Thymus (tissue), 11 donors: ENCODE results near the gene INSYN1. TPM values are rescaled to one million over a fixed set of nuclear protein-coding genes. Genes with fewer than 3 reads are reported as not detected.

ENCODE experiments used
- DNase-seq, 9 donors: peaks; one replicate each; pipeline ENCODE4 v3.0.0-alpha.2; 2013; ENCODE audit warnings: low spot score in 9 of 9, low read depth in 6 of 9, missing footprints in 1 of 9
- H3K27ac ChIP-seq, 2 donors: one replicate each; pipeline ENCODE4 v1.5.1; 2013; ENCODE audit warnings: control low read depth in 1 of 2, low read depth in 1 of 2, low read length in 1 of 2, mild to moderate bottlenecking in 1 of 2, moderate library complexity in 1 of 2
- H3K27me3 ChIP-seq, 2 donors: one replicate each; pipeline ENCODE4 v1.5.1; 2013; ENCODE audit warnings: low read length in 1 of 2; ENCODE audit not compliant: control insufficient read depth in 2 of 2, insufficient read depth in 1 of 2
- H3K36me3 ChIP-seq, 2 donors: one replicate each; pipeline ENCODE4 v1.5.1; 2013; ENCODE audit warnings: low read length in 1 of 2, mild to moderate bottlenecking in 1 of 2, moderate library complexity in 1 of 2; ENCODE audit not compliant: control insufficient read depth in 2 of 2, insufficient read depth in 2 of 2
- H3K4me1 ChIP-seq, 2 donors: one replicate each; pipeline ENCODE4 v1.5.1; 2013; ENCODE audit warnings: low read length in 2 of 2; ENCODE audit not compliant: control insufficient read depth in 2 of 2, insufficient read depth in 2 of 2
- H3K4me3 ChIP-seq, 2 donors: one replicate each; pipeline ENCODE4 v1.5.1; 2013; ENCODE audit warnings: low read length in 2 of 2, control low read depth in 1 of 2, mild to moderate bottlenecking in 1 of 2
- H3K9me3 ChIP-seq, 2 donors: one replicate each; pipeline ENCODE4 v1.5.1; 2013; ENCODE audit warnings: low read length in 1 of 2, mild to moderate bottlenecking in 1 of 2; ENCODE audit not compliant: control insufficient read depth in 2 of 2, insufficient read depth in 1 of 2
- WGBS: extraction: QIAGEN DNeasy Blood & Tissue Kit; methylation state at CpG from one replicate; pipeline ENCODE4 v1.1.7; 2013; 5-methylcytosine and 5-hydroxymethylcytosine counted together
- polyA plus RNA-seq: library from polyadenylated mRNA; stranded (reverse); fragments of 200-250 nt; gene quantifications from one replicate; pipeline ENCODE4 v1.2.3, GENCODE V29; 2013
- total RNA-seq: library from RNA; stranded (reverse); fragments of 120-200 nt; gene quantifications from one replicate; pipeline ENCODE4 v1.2.4, GENCODE V29; 2013
- donor health status: healthy.

The INSYN1 gene
- total and polyA plus RNA-seq, 2 donors, result 0.61 to 1.1 TPM

GRCh38 chr15:73691396-73691795 is 61.8 kb downstream of the INSYN1 start:
- Histone ChIP-seq H3K27me3 (peaks cover 7 to 40% of the 10 kb centered on the region in 2 donors), H3K4me3 (no peak overlapping the region), H3K27ac (no peak overlapping the region), H3K9me3 (no peaks in the 10 kb centered on the region), H3K36me3 (no peaks in the 10 kb centered on the region), H3K4me1 (no peaks in the 10 kb centered on the region)
- DNase-seq, result no peak
- 88% methylated on average over 6 of the region's 6 CpGs for WGBS

- DNase-seq, result no peak
- WGBS, result 96% methylated on average over 6 of the region's 6 CpGs
- peaks cover 30 to 44% of the 10 kb centered on the region in 2 donors for H3K27me3 ChIP-seq
- H3K36me3 ChIP-seq, result no peaks in the 10 kb centered on the region
- no peak overlapping the region for H3K4me3 ChIP-seq
- H3K4me1 ChIP-seq, result no peaks in the 10 kb centered on the region
- H3K27ac ChIP-seq, result no peak overlapping the region
- no peaks in the 10 kb centered on the region for H3K9me3 ChIP-seq
Observed at GRCh38 chr15:73688455-73688854, 64.7 kb downstream of the INSYN1 start.

- Histone ChIP-seq H3K36me3 (no peaks in the 10 kb centered on the region), H3K4me1 (no peaks in the 10 kb centered on the region), H3K4me3 (no peak overlapping the region), H3K9me3 (no peaks in the 10 kb centered on the region), H3K27ac (no peak overlapping the region), H3K27me3 (peaks cover 35 to 55% of the 10 kb centered on the region in 2 donors)
- WGBS, result 86% methylated on average over 2 of the region's 2 CpGs
- DNase-seq, result no peak
Observed at GRCh38 chr15:73687351-73687750, 65.8 kb downstream of the INSYN1 start.

GRCh38 chr15:73686781-73687256 is 66.3 kb downstream of the INSYN1 start:
- WGBS, result 87% methylated on average over 4 of the region's 4 CpGs

GRCh38 chr15:73685981-73686380 is 67.2 kb downstream of the INSYN1 start:
- Histone ChIP-seq H3K4me1 (no peaks in the 10 kb centered on the region), H3K36me3 (no peaks in the 10 kb centered on the region), H3K4me3 (no peak overlapping the region), H3K27me3 (peaks cover 41 to 63% of the 10 kb centered on the region in 2 donors), H3K27ac (no peak overlapping the region), H3K9me3 (no peaks in the 10 kb centered on the region)
- DNase-seq, result no peak
- WGBS, result 95% methylated on average over 6 of the region's 6 CpGs

More at GRCh38 chr15:73686781-73687256, 66.3 kb downstream of the INSYN1 start:
- no peak for DNase-seq
- Histone ChIP-seq H3K27me3 (peaks cover 39 to 60% of the 10 kb centered on the region in 2 donors), H3K27ac (no peak overlapping the region), H3K4me1 (no peaks in the 10 kb centered on the region), H3K36me3 (no peaks in the 10 kb centered on the region), H3K4me3 (no peak overlapping the region), H3K9me3 (no peaks in the 10 kb centered on the region)

Other genes starting within 250 kb of the INSYN1 start
- 39.9 TPM for gene NPTN, start 120.0 kb downstream of the INSYN1 start, total RNA-seq
- 45.9 TPM for gene NPTN, start 120.0 kb downstream of the INSYN1 start, polyA plus RNA-seq
- gene CD276, start 69.0 kb downstream of the INSYN1 start, total RNA-seq, result 4.2 TPM
- 11.3 TPM for gene CD276, start 69.0 kb downstream of the INSYN1 start, polyA plus RNA-seq
- not detected for gene TBC1D21, start 120.2 kb upstream of the INSYN1 start, total RNA-seq
- gene TBC1D21, start 120.2 kb upstream of the INSYN1 start, polyA plus RNA-seq, result 0.05 TPM
- gene LOXL1, start 173.1 kb upstream of the INSYN1 start, total RNA-seq, result 6.6 TPM
- gene LOXL1, start 173.1 kb upstream of the INSYN1 start, polyA plus RNA-seq, result 6.7 TPM
- 13.0 TPM for gene STOML1, start 238.9 kb upstream of the INSYN1 start, total RNA-seq
- gene STOML1, start 238.9 kb upstream of the INSYN1 start, polyA plus RNA-seq, result 19.1 TPM
- gene PML, start 241.4 kb upstream of the INSYN1 start, total RNA-seq, result 13.0 TPM
- gene PML, start 241.4 kb upstream of the INSYN1 start, polyA plus RNA-seq, result 35.7 TPM